ENCODE results near the gene IGF1. TPM values are rescaled to one million over a fixed set of nuclear protein-coding genes. Genes with fewer than 3 reads are reported as not detected.

IGF1 gene
- total RNA-seq, 4 donors from 2014 or later = 50.0 to 262 (median 78.1) TPM

DNA sequence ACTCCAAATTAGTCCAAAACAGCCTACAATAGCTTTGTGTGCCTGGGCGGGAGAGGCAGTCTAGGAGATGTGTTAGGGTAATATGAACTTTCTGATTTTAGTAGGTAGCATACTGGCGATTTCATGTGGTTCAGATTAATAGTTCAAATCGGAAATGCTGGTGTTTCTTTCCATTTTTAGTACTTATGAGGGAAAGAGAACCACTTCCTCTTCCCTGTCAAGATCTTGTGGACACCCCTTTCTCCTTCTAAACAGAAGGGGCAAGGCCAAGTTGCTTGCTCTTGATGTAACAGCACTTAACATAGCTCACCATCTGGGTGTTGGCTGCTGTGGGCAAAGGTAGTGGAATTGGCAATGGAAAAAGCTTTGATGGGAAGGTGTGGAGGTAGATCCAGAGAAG lies 32.2 kb upstream of the IGF1 start:
- DNase-seq (ENCODE audit: low spot score in 2 of 2) = no peak
- WGBS, 2 donors = 74 to 80% methylated on average over 3 of the region's 3 CpGs
- TF ChIP-seq EP300 (IDR thresholded peaks at IDR 0.05) (no peak), POLR2A (IDR thresholded peaks at IDR 0.05) (no peak)
- TF ChIP-seq, protein P1, sequence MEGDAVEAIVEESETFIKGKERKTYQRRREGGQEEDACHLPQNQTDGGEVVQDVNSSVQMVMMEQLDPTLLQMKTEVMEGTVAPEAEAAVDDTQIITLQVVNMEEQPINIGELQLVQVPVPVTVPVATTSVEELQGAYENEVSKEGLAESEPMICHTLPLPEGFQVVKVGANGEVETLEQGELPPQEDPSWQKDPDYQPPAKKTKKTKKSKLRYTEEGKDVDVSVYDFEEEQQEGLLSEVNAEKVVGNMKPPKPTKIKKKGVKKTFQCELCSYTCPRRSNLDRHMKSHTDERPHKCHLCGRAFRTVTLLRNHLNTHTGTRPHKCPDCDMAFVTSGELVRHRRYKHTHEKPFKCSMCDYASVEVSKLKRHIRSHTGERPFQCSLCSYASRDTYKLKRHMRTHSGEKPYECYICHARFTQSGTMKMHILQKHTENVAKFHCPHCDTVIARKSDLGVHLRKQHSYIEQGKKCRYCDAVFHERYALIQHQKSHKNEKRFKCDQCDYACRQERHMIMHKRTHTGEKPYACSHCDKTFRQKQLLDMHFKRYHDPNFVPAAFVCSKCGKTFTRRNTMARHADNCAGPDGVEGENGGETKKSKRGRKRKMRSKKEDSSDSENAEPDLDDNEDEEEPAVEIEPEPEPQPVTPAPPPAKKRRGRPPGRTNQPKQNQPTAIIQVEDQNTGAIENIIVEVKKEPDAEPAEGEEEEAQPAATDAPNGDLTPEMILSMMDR (IDR thresholded peaks at IDR 0.05) = no peak
- Histone ChIP-seq H3K9me3 (no peaks in the 10 kb centered on the region), H3K36me3 (no peaks in the 10 kb centered on the region), H3K4me3 (no peak overlapping the region), H3K4me1 (no peaks in the 10 kb centered on the region), H3K27ac (no peak overlapping the region), H3K27me3 (no peaks in the 10 kb centered on the region)

DNA sequence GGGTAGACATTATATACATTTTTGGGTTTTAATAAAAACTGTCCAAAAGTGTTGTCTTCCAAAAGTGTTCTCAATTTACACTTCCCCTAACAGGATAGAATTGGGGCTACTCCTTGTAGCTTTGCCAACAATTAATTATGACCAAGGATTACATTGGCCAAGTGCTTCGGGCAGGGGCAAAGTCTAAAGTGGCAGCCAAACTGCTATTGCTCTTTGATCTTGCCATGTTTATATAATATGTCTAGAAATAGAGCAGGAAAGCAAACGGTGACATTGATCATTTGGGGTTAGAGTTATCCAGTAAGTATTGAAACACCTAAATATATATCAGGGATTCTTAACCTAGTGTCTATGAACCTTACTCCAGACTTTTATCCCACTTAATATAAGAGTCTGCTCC lies 31.2 kb upstream of the IGF1 start:
- Histone ChIP-seq H3K4me3 (no peak overlapping the region), H3K36me3 (no peaks in the 10 kb centered on the region), H3K27me3 (no peaks in the 10 kb centered on the region), H3K9me3 (peaks cover 0 to 1% (median 0%) of the 10 kb centered on the region in 4 donors), H3K4me1 (no peaks in the 10 kb centered on the region), H3K27ac (no peak overlapping the region)
- TF ChIP-seq, protein P1 (IDR thresholded peaks at IDR 0.05) = no peak
- TF ChIP-seq POLR2A (IDR thresholded peaks at IDR 0.05) (no peak), EP300 (IDR thresholded peaks at IDR 0.05) (no peak)
- 67 to 78% methylated on average over 2 of the region's 2 CpGs for WGBS, 2 donors
- no peak for DNase-seq (ENCODE audit: low spot score in 2 of 2)

DNA sequence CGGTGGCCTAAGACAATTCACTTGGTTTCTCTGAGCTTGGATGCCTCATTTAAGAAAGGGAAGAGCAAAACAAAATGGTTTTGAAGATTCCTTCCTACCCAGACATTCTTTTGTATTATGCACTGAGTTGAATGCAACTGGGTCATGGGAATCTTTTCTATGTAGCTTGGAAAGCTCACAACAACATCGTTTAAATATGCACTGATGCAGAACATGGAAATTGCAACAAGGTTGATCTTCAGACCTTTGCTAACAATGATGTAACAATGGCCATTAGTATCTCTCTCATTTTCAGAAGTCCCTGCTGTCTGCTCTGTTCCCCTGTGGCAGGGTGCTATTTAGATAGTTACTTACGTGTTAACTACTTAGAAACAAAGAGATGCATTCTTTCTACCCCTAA lies 30.1 kb upstream of the IGF1 start:
- H3K27me3 ChIP-seq = no peaks in the 10 kb centered on the region
- TF ChIP-seq, protein P1 (IDR thresholded peaks at IDR 0.05) = no peak
- no peak for TF ChIP-seq EP300 (IDR thresholded peaks at IDR 0.05)
- TF ChIP-seq POLR2A (IDR thresholded peaks at IDR 0.05) = no peak
- no peak overlapping the region for H3K27ac ChIP-seq
- DNase-seq (ENCODE audit: low spot score in 2 of 2) = no peak
- H3K4me3 ChIP-seq = no peak overlapping the region
- H3K36me3 ChIP-seq = no peaks in the 10 kb centered on the region
- H3K9me3 ChIP-seq = peaks cover 0 to 7% (median 0%) of the 10 kb centered on the region in 4 donors
- H3K4me1 ChIP-seq = no peaks in the 10 kb centered on the region
- WGBS, 2 donors = 26 to 40% methylated on average over 3 of the region's 3 CpGs

DNA sequence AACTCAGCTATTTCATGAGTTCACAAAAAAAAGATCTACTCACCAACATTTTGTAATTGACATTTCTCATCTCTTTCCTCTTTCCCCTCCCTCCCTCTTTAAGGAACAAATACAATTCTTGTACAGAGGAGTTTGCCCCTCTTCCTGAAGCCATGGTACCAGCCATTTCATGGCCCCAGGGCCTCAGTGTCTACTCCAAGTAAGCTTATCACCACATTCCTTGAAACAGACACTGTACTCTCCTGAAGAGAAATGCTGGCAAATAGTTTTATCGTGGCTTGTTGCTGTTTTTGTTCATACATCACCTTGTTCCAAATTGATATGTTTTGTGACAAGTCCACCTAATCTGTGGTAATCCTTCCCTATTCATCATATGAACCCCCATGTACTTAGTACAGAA lies 29.7 kb upstream of the IGF1 start:
- Histone ChIP-seq H3K27ac (no peak overlapping the region), H3K36me3 (no peaks in the 10 kb centered on the region), H3K27me3 (no peaks in the 10 kb centered on the region), H3K9me3 (peaks cover 0 to 7% (median 0%) of the 10 kb centered on the region in 4 donors), H3K4me3 (no peak overlapping the region), H3K4me1 (no peaks in the 10 kb centered on the region)
- DNase-seq (ENCODE audit: low spot score in 2 of 2) = no peak
- TF ChIP-seq EP300 (IDR thresholded peaks at IDR 0.05) = no peak
- TF ChIP-seq, protein P1 (IDR thresholded peaks at IDR 0.05) = no peak
- 69 to 83% methylated on average over 1 of the region's 1 CpG for WGBS, 2 donors

- Histone ChIP-seq H3K27ac (no peak overlapping the region), H3K4me1 (no peaks in the 10 kb centered on the region), H3K27me3 (no peaks in the 10 kb centered on the region), H3K36me3 (no peaks in the 10 kb centered on the region), H3K4me3 (no peak overlapping the region), H3K9me3 (peaks cover 0 to 7% (median 0%) of the 10 kb centered on the region in 4 donors)
- TF ChIP-seq POLR2A (IDR thresholded peaks at IDR 0.05) (no peak), EP300 (IDR thresholded peaks at IDR 0.05) (no peak)
- TF ChIP-seq, protein P1 (IDR thresholded peaks at IDR 0.05) = no peak
- no peak for DNase-seq (ENCODE audit: low spot score in 2 of 2)
These were observed 28.8 kb upstream of the IGF1 start for GRCh38 chr12:102509123-102509626.

Data from tibial nerve (tissue), 4 donors.